Measurements from ENCODE around the gene ZBTB18.
"Not testable (repeated sequence)": the region's sequence is repeated elsewhere in the genome, so short reads cannot be mapped to it uniquely, and the experiment has no call there.

Gene ZBTB18

DNA sequence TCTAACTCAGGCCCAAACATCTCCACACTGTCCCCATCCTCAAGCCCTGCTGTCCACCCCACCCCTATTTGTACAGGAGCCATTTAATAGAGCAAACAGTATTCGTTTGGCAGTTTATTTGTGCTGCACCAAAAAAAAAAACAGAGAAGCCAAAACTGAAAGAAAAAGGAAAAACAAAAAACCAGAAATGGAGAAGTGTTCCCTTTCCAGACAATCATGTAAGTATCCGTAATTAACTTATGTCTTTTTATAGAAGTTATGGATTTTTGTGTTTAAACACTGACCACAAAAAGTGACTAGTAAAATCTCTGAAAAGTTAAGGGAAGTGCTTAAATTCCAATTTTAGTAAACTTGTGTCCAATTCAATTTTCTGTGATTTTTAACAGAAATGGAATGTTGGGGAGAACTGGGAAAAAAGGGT is 40.4 kb upstream of the ZBTB18 start:
- in situ Hi-C loops (cut with HindIII; ENCODE audit: low sequenced_read_pairs) = no loop called here
- TF ChIP-seq, protein P1, sequence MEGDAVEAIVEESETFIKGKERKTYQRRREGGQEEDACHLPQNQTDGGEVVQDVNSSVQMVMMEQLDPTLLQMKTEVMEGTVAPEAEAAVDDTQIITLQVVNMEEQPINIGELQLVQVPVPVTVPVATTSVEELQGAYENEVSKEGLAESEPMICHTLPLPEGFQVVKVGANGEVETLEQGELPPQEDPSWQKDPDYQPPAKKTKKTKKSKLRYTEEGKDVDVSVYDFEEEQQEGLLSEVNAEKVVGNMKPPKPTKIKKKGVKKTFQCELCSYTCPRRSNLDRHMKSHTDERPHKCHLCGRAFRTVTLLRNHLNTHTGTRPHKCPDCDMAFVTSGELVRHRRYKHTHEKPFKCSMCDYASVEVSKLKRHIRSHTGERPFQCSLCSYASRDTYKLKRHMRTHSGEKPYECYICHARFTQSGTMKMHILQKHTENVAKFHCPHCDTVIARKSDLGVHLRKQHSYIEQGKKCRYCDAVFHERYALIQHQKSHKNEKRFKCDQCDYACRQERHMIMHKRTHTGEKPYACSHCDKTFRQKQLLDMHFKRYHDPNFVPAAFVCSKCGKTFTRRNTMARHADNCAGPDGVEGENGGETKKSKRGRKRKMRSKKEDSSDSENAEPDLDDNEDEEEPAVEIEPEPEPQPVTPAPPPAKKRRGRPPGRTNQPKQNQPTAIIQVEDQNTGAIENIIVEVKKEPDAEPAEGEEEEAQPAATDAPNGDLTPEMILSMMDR (IDR thresholded peaks at IDR 0.05; ENCODE audit: low read depth, low read length) = no peak
- peak; percentile 2 for DNase-seq (ENCODE audit: low read depth, low spot score)
- no peak overlapping the region for H3K4me3 ChIP-seq (ENCODE audit: low read depth, low read length)

DNA sequence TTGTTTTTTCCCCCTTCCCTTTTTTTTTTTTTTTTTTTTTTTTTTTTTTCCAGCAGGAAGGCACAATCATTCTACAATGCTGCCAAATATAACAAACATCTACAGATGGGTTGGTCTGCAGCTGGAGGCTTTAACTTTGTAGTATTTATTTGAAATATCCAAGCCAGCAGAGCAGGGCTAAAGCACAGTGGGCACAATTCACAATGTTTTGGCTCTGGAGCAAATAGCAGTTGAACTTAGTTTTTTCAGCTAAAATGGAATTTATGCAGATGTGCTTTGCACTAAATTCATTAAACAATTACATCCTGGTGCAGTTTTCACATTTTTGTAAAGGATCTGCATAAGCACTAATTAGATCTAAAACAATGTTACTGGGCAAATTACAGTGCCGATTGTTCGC is 39.8 kb upstream of the ZBTB18 start:
- DNase-seq (ENCODE audit: low read depth, low spot score) = peak; percentile 24
- TF ChIP-seq, protein P1 (IDR thresholded peaks at IDR 0.05; ENCODE audit: low read depth, low read length) = no peak
- H3K4me3 ChIP-seq (ENCODE audit: low read depth, low read length) = no peak overlapping the region
- in situ Hi-C loops (cut with HindIII; ENCODE audit: low sequenced_read_pairs) = no loop called here

DNA sequence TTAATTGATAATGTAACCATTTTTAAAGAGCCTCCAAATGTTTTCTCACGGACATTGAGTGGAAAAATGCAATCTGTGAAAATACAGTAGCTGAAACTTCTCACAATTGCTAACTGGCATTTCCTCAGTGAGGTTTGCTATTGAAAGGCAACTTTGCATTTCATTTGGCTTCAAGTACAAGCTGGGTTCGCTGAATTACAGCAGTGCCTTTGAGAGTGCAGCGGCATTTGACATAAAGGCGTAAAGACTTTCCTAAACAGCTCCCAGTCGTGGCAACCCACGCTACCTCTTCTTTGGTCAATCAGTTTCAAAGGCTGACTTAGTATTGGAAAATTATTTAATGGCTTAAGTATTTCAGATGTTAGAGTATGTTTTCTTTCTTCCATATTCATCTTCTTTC is 39.3 kb upstream of the ZBTB18 start:
- no peak overlapping the region for H3K4me3 ChIP-seq (ENCODE audit: low read depth, low read length)
- no peak for DNase-seq (ENCODE audit: low read depth, low spot score)
- TF ChIP-seq, protein P1 (IDR thresholded peaks at IDR 0.05; ENCODE audit: low read depth, low read length) = no peak
- in situ Hi-C loops (cut with HindIII; ENCODE audit: low sequenced_read_pairs) = no loop called here

DNA sequence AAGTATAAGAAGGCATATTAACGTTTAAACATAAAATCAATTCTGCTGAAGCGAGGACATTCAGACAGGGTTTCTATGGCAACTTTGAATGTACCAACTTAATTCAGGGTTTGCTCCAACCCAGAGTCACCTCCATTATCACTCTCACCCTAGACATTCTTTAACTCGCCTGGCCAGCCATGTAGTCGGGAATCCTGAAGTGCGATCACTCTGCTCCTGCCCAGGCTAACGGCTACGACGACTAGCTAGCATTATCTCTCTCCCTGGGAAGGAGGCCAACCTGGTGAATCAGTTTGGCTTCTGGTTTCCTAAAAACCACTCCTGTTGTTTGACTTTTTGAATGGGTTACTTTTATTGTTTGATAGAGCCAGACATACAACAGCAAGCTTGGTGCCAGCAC is 38.9 kb upstream of the ZBTB18 start:
- TF ChIP-seq, protein P1 (IDR thresholded peaks at IDR 0.05; ENCODE audit: low read depth, low read length) = no peak
- peak; percentile 71 for DNase-seq (ENCODE audit: low read depth, low spot score)
- in situ Hi-C loops (cut with HindIII; ENCODE audit: low sequenced_read_pairs) = no loop called here
- H3K4me3 ChIP-seq (ENCODE audit: low read depth, low read length) = peak overlapping the region; percentile 20

DNA sequence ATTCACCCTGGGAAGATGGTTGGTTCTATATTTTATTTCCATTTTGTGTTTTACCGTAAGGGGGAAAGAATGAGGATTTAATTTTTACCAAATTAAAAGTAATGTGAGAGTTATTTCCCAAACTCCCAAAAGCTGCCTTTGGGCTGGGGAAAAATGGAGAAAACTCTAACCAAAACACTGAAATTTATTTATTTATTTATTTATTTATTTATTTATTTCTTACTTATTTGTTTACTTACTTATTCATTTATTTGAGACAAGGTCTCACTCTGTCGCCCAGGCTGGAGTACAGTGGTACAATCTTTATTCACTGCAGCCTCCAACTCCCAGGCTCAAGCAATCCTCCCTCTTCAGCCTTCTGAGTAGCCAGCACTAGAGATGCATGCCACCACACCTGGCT is 38.0 kb upstream of the ZBTB18 start:
- no peak for DNase-seq (ENCODE audit: low read depth, low spot score)
- TF ChIP-seq, protein P1 (IDR thresholded peaks at IDR 0.05; ENCODE audit: low read depth, low read length) = no peak
- no peak overlapping the region for H3K4me3 ChIP-seq (ENCODE audit: low read depth, low read length)
- in situ Hi-C loops (cut with HindIII; ENCODE audit: low sequenced_read_pairs) = no loop called here

DNA sequence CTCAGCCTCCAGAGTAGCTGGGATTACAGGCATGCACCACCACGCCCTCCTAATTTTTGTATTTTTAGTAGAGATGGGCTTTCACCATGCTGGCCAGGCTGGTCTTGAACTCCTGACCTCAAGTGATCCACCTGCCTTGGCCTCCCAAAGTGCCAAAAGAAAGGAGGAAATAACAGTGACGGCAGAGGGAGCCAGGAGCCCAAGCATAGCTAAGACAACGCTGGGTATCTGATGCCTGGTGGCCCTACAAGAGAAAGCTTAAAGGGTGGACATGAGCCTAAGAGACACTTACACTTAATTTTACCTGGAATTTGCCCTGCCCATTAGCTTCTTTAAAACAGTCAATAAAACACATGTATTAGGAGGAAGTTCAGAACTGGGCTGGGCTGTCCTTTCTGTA is 36.2 kb upstream of the ZBTB18 start:
- H3K4me3 ChIP-seq (ENCODE audit: low read depth, low read length); in situ Hi-C loops (cut with HindIII; ENCODE audit: low sequenced_read_pairs); DNase-seq (ENCODE audit: low read depth, low spot score): not testable (repeated sequence)

DNA sequence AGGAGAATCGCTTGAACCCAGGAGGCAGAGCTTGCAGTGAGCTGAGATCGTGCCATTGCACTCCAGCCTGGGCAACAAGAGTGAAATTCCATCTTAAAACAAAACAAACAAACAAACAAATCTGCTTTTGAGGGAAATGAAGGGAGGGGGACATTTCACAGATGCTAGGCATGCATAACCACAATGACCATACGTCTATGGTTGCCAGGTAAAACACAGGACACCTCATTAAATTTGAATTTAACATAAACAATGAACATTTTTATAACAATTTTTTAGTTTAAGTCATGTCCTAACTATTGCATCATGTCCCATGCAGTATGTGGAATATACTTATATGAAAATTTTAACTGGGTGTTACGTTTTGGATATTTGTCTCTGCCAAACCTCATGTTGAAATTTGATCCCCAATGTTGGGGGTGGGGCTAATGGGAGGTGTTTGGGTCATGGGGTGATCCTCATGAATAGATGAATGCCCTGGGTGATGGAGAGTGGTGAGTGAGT is 31.0 kb upstream of the ZBTB18 start:
- TF ChIP-seq, protein P1 (IDR thresholded peaks at IDR 0.05; ENCODE audit: low read depth, low read length) = no peak
- no peak for DNase-seq (ENCODE audit: low read depth, low spot score)
- no peak overlapping the region for H3K4me3 ChIP-seq (ENCODE audit: low read depth, low read length)
- in situ Hi-C loops (cut with HindIII; ENCODE audit: low sequenced_read_pairs) = no loop called here

Data from astrocyte of the spinal cord (primary cell).